Stimulated activated CD4-positive, alpha-beta T cell treated with anti-CD3 and anti-CD28 coated beads, Interleukin-15, amount 100 ng/mL, for 48 hours (primary cell): ENCODE results near the gene TUBB4A.
"Not testable (repeated sequence)": the region's sequence is repeated elsewhere in the genome, so short reads cannot be mapped to it uniquely, and the experiment has no call there.

Experiments
- DNase-seq, 2 donors: peaks; one replicate each; pipeline ENCODE4 v3.0.0-alpha.2; 2020; ENCODE audit warnings: low read depth in 2 of 2

Gene TUBB4A

DNA sequence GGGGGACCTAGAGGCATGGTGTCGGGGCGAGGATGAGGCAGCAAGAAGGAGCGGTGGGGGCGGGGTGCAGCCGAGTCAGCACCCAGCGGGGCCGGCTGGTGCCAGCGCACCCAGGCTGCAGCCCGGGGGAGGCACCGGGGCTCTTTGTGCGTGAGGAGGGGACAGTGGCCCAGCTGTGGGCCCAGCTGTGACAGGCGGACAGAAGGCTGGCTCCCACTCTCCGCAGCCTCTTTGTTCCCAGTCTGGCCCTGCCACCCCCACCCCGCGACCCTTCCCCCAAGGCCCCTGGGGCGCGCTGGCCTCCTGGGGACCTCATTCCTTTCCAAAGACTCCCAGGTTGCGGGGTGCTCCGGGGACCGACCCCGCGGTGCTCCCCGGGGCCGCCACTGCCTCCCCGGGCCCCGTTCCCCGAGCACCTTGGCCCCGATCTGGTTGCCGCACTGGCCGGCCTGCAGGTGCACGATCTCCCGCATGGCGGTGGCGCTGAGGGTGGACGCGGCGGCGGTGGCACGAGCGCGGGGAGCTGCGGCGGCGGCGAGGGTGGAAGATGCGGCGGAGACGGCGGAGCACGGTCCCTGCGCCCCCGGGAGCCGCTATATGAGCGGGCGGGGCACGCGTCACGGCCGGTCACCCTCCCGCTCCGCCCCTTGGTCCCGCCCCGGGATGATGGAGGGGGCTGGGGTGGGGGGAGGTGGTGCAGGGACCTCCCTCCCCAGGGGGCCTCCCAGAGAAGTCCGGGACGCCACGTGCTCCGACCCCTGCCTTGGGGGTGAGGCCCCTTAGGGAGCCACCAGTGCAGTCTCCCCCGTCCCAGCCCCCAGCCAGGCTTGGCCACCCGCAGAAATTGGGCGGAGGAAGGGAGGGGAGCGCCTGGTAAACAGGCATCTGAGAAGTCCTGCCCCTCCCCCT is at the start of gene TUBB4A:
Gene TUBB4A, minus strand, starts transcription at position 570 of the 909 bp plus-strand sequence. Its CDS starts 97 bp downstream, at position 473.
- DNase-seq, result no peak

GRCh38 chr19:6551091-6551490 is 49.0 kb upstream of the TUBB4A start:
- no peak for DNase-seq

DNA sequence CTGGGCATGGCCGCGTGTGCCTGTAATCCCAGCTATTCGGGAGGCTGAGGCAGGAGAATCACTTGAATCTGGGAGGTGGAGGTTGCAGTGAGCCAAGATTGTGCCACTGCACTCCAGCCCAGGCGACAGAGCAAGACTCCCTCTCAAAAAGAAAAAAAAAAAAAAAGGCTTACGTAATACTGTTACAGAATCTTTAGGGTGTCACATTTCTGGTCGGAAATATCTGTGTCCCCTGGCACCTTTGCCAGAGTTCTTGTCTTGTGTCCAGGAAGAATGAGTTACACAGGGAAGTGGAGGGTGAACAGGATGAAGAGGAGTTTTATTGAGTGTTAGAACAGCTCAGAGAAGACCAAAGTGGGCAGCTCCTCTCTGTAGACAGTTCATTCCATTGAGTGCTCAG is 48.6 kb upstream of the TUBB4A start:
- DNase-seq, result not testable (repeated sequence)

DNA sequence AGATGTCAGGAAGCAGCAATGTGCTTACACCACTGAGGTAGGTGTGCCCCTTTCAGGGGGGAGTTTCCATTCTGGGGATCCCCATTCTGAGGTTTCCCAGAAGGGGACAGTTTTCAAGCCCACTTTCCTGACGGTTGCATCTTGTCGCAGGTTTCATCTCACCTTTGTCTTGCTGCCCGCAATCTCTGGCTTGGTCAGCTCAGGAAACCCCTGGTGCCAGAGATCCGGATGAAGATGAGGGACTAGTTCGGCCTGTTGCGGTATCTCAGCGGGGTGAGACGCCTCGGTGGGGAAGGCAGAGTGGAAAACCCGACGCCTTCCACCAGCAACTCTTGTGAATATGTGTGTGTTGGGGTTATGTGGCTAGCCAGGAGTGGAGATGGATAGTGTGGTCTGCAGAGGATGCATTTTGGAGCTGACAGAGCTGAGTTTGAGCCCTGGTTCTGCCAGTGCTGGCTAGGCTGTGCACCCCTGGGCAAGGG is 41.8 kb upstream of the TUBB4A start:
- DNase-seq, result no peak

DNA sequence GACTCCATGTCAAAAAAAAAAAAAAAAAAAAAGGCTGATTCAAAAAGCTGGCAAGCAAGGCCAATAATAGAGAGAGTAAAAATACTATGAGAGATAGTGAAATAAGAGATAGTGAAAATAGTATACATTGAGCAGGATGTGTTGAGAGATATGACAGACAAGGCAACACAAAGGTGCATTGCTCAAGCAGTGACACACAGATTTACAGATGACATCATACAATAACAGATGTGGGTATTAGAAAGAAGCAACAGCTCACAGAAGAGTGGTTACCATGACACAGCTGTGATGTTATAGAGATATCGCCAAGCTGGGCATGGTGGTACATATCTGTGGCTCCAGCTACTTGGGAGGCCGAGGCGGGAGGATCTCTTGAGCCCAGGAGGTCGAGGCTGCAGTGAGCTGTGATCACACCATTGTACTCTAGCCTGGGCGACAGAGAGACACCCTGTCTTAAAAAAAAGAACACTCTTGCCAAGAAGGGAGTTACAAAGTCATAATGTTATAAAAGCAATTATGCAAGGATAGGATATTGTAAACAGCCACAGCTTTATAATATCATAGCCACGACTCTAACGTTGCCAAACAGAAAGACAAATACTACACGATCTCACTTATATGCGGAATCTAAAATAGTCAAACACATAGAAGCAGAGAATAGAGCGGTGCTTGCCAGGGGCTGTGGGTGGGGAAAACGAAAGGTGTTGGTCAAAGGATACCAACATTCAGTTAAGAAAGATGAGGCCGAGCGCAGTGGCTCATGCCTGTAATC is 39.0 kb upstream of the TUBB4A start:
- DNase-seq, result no peak

DNA sequence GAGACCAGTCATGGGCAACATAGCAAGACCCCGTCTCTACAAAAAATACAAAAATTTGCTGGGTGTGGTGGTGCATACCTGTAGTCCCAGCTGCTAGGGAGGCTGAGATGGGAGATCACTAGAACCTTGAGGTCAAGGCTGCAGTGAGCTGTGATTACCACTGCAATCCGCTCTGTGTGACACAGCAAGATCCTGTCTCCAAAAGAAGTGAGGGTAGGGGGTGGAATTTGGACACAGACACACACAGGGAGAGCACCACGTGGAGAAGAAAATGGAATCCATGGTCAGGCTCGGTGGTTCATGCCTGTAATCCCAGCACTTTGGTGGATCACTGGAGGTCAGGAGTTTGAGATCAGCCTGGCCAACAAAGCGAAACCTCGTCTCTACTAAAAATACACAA is 37.4 kb upstream of the TUBB4A start:
- DNase-seq, result no peak

DNA sequence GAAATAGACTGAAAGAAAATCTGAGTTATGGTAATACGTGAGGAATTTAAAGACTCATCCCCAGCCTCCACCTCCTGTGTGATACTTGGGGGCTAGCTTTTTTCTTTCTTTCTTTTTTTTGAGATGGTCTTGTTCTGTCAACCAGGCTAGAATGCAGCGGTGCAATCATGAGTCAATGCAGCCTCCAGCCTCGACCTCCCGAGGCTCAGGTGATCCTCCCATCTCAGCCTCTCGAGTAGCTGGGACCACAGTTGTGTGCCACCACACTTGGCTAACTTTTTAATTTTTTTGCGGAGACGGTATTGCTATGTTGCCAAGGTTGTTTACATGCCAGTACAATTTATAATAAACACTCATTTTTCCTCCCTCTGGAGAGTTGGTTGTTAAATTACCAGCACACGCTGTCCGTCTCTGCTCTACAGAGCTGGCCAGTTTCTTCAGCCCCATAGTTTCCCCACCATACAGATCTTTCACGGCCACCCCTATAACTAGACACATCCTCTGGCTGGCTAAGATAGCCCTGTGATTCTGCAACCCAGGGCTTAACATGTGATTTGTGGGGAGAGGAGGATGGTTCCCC is 33.5 kb upstream of the TUBB4A start:
- DNase-seq, result no peak

DNA sequence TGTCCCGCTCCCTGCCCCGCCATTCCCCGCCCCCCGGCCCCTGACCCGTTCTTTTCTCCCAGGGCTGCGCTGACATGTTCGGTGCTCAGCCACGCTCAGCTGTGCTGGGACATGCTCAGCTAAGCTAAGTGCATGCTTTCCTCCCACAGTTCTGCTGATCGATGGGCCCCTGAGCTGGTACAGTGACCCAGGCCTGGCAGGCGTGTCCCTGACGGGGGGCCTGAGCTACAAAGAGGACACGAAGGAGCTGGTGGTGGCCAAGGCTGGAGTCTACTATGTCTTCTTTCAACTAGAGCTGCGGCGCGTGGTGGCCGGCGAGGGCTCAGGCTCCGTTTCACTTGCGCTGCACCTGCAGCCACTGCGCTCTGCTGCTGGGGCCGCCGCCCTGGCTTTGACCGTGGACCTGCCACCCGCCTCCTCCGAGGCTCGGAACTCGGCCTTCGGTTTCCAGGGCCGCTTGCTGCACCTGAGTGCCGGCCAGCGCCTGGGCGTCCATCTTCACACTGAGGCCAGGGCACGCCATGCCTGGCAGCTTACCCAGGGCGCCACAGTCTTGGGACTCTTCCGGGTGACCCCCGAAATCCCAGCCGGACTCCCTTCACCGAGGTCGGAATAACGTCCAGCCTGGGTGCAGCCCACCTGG is 32.5 kb upstream of the TUBB4A start:
- no peak for DNase-seq

DNA sequence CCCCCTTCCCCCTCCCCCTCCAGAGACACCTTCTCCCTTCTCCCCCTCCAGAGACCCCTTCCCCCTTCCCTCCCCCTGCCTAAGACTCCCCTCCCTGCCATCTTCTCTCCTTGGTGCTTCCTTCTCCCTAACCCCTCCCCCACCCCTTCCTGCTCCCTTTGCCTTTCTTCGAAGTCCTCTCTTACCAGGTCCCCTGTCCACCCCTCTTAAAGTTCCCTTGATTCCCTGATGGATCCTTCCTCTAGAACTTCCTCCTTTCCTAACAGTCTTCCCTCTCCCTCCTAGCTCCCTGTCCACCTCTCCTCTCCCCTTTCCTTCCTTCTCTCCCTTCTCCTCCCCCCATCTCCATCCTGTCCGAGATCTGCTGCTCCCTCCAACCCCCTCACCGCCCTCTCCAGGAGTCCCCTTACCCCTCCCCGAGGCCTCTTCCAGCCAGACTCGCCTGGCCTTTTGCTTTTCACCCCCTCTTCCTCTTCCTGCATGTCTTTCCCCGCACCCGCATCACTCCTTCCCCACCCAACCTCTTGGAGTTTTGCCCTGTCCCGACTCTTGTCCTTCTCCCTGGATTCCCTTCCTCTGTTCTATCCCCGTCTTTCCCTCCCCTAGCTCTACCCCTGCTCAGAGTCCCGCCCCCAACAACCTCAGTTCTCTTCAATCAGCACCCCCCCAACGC is 31.8 kb upstream of the TUBB4A start:
- no peak for DNase-seq

DNA sequence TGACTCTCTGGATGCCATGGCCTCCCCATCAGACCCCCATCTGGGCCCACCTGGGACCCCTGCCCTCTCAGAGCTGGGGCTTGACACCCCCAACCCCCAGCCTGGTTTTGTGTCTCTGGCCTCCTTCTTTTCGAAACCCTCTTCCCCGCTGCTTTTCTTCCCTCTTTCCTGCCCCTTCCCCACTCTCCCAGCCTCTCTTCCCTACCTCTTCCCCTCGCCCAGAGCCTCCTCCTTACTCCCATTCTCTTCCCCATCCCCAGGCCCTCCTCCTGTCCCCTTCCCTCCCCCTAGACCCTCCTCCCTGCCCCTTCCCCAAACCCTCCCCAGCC is 30.9 kb upstream of the TUBB4A start:
- no peak for DNase-seq

- DNase-seq, result no peak
These were observed 30.3 kb upstream of the TUBB4A start for GRCh38 chr19:6532244-6532999.

DNA sequence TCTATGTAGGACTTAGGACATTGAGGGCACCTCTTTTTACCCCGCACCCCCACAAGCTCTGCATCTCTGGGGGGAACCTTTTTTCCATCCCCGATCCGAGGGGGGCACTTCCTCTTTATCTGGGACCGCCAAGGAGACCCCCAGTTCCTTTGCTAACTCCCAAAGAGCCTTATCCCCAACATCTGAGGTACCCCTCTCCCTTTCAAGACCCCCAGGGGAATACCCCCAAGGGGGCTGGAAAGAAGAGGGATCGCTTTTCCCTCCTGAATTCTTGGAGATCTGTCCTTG is 29.8 kb upstream of the TUBB4A start:
- DNase-seq, result no peak

DNA sequence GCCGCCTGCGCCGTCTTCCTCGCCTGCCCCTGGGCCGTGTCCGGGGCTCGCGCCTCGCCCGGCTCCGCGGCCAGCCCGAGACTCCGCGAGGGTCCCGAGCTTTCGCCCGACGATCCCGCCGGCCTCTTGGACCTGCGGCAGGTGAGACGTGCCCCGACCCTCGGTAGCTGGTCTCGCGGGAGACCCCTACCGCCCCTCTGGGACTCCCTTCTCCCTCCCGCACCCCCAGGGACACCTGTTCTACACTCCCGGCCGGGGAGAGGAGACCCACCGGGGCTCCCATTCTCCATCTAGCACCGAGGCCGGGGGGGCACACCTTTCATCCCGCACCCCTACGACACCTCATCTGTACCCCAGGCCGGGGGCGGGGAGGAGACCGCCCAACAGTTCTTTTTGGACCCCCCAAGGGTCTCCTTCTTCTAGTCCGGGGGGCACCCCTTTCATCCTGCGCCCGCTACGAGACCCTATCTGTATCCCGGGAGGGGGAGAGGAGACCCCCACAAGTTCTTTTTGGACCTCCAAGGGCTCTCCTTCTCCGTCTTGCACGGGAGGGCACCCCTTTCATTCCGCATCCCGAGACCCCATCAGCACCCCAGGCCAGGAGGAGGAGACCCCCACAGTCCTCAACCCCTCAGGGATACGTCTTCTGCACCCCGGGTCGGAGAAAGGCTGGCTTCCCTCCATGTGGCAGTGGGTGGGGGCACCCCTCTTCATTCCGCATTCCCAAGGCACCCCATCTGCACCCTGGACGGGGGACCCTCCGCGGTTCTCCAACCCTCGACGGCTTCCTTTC is 29.2 kb upstream of the TUBB4A start:
- no peak for DNase-seq

DNA sequence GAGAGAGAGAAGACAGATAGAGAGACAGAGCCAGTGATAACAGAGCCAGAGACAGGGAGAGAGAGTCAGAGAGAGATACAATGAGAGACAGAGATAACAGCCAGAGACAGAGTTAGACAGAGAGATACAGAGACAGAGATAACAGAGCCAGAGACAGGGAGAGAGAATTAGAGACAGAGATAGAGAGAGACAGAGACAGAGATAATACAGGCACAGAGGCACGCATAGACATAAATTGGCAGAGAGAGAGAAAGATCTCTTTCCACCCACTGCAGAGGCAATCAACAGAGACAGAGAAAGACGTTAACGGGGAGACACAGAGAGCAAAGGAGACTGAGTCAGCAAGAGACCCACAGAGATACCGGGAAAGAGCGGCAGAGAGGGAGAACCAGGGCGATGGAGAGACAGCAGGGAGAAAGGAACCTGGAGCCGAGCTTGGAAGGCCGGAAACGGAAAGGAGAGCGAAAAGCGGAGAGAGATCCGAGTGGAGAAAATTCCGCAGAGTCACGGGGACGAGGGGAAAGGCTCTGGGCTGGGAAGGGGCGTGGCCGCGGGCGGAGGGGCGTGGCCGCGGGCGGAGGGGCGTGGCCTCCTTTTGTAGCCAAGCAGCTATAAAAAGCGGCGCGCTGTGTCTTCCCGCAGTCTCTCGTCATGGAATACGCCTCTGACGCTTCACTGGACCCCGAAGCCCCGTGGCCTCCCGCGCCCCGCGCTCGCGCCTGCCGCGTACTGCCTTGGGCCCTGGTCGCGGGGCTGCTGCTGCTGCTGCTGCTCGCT is 28.5 kb upstream of the TUBB4A start, which contains the start of gene TNFSF9:
Gene TNFSF9, plus strand, starts transcription at position 641 of the 777 bp plus-strand sequence. Its CDS starts 11 bp downstream, at position 652.
- peak; percentile 63 to 74 for DNase-seq

DNA sequence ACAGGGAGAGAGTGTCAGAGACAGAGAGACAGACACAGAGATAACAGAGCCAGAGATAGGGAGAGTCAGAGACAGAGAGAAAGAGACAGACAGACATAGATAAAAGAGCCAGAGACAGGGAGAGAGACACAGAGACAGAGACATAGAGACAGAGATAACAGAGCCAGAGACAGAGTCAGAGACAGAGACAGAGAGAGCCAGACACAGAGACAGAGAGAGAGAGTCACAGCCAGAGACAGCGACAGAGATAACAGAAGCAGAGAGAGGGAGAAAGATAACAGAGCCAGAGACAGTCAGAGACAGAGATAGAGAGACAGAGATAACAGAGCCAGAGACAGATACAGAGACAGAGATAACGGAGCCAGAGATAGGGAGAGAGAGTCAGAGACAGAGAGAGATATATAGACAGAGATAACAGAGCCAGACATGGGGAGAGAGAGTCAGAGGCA is 27.9 kb upstream of the TUBB4A start:
- DNase-seq, result no peak

GRCh38 chr19:6529351-6529750 is 27.2 kb upstream of the TUBB4A start:
- no peak for DNase-seq

DNA sequence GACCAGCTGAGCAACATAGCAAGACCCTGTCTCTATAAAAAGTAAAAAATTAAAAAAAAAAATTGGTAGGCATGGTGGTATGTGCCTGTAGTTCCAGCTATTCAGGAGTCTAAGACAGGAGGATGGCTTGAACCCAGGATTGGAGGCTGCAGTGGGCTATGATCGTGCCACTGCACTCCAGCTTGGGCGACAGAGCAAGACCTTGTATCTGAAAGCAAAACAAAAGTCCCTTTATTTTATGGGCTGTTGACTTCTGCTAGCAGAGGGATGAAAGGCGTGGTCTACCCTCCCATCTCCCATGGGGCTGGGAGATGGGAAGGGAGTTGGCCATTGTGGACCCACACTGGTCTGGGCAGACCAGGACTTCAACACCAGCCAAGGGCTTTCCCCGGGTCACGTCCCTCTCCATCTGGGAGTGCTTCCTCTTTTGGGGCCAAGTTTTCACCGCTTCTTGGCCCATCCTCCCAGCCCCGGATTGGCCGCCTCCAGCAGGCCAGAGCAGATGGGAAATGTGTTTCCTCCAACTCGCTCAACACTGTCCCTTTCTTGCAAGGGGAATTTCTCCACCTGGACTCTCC is 26.5 kb upstream of the TUBB4A start:
- no peak for DNase-seq

DNA sequence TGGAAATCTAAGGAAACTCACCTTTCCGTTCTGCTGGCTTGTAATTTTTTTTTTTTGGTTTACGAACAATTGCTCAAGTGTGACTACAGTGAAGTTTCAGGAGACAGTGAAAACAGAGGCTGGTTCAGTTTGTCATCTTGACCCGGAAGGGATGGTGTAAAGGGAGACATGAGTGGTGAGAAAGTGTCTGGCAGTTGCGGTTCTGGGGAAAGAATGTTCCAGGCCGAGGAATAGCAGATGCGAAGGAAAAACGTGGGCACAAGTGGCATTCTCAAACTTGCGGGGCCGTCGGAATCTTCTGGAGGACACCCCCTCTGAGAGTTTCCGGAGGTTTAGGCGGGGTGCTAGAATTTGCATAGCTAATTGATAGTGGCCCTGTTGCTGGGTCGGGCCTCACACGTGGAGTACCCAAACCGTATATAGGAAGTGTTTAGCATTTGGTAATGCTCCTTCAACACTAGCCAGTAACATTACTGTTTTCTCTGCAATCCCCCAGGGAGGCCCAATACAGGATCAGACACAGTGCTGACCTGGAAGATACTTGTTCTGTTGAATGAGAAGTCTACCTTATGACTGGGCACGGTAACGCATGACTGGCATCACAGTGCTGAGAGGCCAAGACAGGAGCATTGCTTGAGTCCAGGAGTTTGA is 25.9 kb upstream of the TUBB4A start:
- no peak for DNase-seq
